ENCODE results near the gene BCAR3.

DNA sequence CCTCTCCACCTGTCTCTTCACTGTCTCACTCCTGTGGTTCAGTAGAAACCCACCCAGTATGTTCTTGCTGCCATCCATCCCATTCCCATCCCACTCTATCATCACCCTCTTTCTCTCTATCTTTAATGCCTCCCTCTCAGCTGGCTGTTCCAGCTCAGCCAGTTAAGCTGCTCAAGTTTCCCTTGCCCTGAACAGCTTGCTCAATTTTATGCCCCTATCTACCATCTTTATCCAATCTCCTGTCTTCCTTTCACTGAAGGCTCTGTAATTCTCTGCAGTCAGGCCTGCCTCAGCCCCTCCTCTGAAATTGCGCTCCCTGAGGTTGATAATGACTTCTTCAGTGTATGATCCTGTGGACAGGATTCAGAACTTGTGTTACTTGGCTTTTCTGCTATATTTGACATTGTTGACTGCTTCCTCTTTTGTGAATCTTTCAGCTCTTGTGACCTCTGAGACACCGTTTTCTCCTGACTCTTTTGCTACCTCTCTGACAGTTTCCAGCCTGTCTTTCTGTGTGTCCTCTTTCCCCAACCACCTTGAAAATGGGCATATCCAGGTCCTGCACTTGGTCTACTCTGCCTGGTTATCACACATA, 13.9 kb upstream of the BCAR3 start:
- TF ChIP-seq, protein P1, sequence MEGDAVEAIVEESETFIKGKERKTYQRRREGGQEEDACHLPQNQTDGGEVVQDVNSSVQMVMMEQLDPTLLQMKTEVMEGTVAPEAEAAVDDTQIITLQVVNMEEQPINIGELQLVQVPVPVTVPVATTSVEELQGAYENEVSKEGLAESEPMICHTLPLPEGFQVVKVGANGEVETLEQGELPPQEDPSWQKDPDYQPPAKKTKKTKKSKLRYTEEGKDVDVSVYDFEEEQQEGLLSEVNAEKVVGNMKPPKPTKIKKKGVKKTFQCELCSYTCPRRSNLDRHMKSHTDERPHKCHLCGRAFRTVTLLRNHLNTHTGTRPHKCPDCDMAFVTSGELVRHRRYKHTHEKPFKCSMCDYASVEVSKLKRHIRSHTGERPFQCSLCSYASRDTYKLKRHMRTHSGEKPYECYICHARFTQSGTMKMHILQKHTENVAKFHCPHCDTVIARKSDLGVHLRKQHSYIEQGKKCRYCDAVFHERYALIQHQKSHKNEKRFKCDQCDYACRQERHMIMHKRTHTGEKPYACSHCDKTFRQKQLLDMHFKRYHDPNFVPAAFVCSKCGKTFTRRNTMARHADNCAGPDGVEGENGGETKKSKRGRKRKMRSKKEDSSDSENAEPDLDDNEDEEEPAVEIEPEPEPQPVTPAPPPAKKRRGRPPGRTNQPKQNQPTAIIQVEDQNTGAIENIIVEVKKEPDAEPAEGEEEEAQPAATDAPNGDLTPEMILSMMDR (IDR thresholded peaks at IDR 0.05) = no peak
- TF ChIP-seq POLR2A (IDR thresholded peaks at IDR 0.05) (no peak), EP300 (IDR thresholded peaks at IDR 0.05) (no peak)

All from suprapubic skin (tissue), 3 donors.